NOMO-1 treated with DMSO at 0.1 percent for 48 hours (cell line): ENCODE measurements around the gene OR8H2.
"Not testable (repeated sequence)": the region's sequence is repeated elsewhere in the genome, so short reads cannot be mapped to it uniquely, and the experiment has no call there.

Source experiments
- DNase-seq: peaks from one replicate; lab custom pipeline; 2025; ENCODE audit not compliant: unreplicated experiment; lab: John Stamatoyannopoulos, UW

The OR8H2 gene, protein sequence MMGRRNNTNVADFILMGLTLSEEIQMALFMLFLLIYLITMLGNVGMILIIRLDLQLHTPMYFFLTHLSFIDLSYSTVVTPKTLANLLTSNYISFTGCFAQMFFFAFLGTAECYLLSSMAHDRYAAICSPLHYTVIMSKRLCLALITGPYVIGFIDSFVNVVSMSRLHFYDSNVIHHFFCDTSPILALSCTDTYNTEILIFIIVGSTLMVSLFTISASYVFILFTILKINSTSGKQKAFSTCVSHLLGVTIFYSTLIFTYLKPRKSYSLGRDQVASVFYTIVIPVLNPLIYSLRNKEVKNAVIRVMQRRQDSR

GRCh38 chr11:56103210-56103737, at the start of gene OR8H2:
TSS of gene OR8H2 (plus strand) at chr11:56103687. CDS start at chr11:56105043, 1,356 bp downstream.
- DNase-seq = no peak

DNA sequence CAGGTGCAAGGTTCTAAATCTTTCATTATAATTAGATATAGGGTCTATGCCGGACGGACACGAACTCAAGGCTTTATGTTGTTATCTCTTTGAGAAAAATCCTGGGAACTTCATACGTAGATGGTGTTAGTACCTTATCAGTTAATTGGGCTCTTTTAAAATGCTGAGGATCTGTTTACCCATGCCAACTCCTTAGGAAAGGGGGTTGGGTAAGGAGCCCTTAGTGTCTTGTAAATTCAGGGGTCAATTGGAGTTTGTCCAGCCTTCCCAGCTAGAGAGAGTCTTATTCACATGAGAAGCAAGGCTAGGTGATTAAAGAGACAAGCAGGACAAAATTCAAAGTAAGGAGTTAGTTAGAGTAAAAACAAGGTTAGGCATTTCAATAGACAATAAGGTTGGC, 47.1 kb upstream of the OR8H2 start:
- DNase-seq = not testable (repeated sequence)

DNA sequence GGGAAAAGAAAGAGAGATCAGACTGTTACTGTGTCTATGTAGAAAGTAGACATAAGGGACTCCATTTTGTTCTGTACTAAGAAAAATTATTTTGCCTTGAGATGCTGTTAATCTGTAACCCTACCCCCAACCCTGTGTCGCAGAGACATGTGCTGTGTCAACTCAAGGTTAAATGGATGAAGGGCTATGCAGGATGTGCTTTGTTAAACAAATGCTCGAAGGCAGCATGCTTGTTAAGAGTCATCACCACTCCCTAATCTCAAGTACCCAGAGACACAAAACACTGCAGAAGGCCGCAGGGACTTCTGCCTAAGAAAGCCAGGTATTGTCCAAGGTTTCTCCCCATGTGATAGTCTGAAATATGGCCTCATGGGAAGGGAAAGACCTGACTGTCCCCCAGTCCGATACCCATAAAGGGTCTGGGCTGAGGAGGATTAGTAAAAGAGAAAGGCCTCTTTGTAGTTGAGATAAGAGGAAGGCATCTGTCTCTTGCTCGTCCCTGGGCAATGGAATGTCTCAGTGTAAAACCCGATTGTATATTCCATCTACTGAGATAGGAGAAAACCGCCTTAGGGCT, 45.7 kb upstream of the OR8H2 start:
- not testable (repeated sequence) for DNase-seq

- not testable (repeated sequence) for DNase-seq
Observed at GRCh38 chr11:56058260-56058780, 45.2 kb upstream of the OR8H2 start.

DNA sequence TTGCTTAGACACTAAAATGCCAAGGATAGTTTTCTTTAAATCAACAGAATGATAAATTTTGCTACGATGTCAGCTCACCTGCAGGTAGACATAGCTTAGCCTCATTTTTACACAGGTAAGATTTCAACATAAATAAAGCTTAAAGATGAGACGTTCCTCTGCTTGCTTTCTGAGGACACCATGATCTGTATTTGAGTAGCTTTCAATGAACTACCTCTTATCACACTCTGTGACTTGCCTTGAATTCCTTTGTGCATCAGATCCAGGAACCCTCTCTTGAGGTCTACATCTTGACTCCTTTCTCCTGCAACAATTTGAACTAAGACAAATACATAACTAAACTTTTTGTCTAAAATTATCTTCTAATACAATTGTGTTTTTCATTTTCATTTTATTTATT, 36.5 kb upstream of the OR8H2 start:
- DNase-seq = no peak

DNA sequence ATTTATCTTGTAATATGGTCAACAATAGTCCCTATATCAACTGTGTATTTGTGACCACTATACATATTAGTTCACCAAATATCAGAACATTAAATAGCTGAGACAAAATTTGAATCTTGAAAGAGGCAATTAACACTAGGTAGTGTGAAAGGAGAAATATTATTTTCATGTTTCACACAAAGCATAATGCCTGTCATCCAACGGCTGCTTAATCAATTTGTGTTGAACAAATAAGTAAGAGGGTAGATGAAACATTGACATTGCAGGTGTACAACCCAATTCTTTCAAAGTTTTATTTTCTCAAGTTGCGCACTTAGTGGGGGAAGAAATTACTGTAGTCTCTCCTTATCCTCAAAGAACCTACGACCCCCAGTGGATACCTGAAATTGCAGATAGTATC, 13.8 kb upstream of the OR8H2 start:
- no peak for DNase-seq

DNA sequence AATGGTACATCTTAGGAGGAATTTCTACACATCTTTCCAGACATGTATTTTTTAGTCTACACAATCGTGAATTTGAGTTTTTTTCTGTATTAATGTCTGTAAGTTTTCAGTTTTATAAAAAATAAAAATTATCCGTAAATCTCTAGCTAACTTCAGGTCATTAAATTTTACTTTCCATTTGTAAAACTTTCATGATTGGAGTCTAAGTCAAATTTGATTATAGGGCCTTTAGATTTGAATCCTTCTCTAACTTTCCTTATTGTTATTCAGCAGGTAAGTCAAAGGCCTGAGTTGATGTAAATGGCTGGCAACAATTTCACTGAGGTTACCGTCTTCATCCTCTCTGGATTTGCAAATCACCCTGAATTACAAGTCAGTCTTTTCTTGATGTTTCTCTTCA, 10.5 kb upstream of the OR8H2 start, which contains the start of gene OR8I2:
Gene OR8I2 (plus strand): TSS at position 301 of the 400 bp plus-strand sequence. CDS start 0 bp downstream, at position 301.
- no peak for DNase-seq

GRCh38 chr11:56122073-56122472, 18.6 kb downstream of the OR8H2 start, which contains the start of gene OR8H3:
TSS of gene OR8H3 (plus strand) at chr11:56122373. CDS start at chr11:56122373, 0 bp downstream.
- no peak for DNase-seq

- no peak for DNase-seq
Observed at GRCh38 chr11:56140151-56140661, 36.7 kb downstream of the OR8H2 start, which contains the start of gene OR8J3. TSS of gene OR8J3 (minus strand) at chr11:56140201. CDS start at chr11:56137718, 2,483 bp downstream.

DNA sequence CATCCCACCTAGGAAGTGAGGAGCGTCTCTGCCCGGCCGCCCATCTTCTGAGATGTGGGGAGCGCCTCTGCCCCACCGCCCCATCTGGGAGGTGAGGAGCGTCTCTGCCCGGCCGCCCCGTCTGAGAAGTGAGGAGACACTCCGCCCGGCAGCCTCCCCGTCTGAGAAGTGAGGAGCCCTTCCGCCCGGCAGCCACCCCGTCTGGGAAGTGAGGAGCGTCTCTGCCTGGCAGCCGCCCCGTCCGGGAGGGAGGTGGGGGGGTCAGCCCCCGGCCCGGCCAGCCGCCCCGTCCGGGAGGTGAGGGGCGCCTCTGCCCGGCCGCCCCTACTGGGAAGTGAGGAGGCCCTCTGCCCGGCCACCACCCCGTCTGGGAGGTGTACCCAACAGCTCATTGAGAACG, 40.2 kb downstream of the OR8H2 start:
- not testable (repeated sequence) for DNase-seq

- no peak for DNase-seq
Observed at GRCh38 chr11:56151376-56151775, 47.9 kb downstream of the OR8H2 start.

DNA sequence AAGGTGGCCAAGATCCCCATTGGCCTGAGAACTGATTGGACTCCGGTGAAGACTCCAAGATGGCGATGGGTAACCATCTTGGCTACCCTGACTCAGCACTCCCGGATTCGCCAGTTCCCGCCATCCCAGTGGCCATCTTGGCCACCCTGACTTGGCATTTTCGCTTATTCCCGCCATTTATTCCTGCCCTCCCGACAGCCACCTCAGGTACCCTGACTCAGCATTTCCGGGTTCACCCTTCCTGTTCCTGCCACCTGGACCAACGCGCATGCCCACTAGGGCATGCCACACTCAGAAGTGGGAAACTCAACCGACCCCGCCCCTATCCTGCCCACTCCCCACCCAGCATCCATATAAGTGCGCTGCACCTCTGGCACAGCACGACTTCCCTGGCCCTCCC, 48.8 kb downstream of the OR8H2 start:
- no peak for DNase-seq
